Measurements from ENCODE around the gene C12orf42.

DNA sequence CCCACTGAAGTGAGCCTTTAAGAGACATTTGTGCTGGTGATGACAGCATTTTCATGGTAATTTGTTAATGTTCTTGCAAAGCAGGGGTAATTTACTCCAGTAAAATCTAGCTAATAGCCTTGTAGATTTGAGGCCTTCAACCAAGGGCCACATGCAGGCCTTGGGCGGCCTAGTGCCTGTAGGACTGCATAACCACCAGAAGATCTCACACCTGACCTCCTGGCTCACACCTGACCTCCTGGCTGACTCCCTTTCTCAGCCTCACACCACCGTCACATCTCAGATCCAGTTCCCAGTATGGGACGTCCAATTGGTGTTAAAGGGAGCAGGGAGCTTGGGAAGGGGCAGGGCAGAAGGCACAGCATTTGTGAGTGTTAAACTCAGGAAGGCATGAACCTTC, 26.9 kb downstream of the C12orf42 start:
- TF ChIP-seq EP300 (IDR thresholded peaks at IDR 0.05) = no peak
- TF ChIP-seq, protein P1, sequence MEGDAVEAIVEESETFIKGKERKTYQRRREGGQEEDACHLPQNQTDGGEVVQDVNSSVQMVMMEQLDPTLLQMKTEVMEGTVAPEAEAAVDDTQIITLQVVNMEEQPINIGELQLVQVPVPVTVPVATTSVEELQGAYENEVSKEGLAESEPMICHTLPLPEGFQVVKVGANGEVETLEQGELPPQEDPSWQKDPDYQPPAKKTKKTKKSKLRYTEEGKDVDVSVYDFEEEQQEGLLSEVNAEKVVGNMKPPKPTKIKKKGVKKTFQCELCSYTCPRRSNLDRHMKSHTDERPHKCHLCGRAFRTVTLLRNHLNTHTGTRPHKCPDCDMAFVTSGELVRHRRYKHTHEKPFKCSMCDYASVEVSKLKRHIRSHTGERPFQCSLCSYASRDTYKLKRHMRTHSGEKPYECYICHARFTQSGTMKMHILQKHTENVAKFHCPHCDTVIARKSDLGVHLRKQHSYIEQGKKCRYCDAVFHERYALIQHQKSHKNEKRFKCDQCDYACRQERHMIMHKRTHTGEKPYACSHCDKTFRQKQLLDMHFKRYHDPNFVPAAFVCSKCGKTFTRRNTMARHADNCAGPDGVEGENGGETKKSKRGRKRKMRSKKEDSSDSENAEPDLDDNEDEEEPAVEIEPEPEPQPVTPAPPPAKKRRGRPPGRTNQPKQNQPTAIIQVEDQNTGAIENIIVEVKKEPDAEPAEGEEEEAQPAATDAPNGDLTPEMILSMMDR (IDR thresholded peaks at IDR 0.05) = no peak
- TF ChIP-seq POLR2A (IDR thresholded peaks at IDR 0.05) = no peak
